Ammon's horn (tissue), 1 donor: ENCODE measurements around the gene CSNK1D.
A peak's percentile ranks its signal among the peaks of the same experiment; 100 is the strongest.

ENCODE experiments used
- DNase-seq: peaks from one replicate; pipeline ENCODE4 v3.0.0-alpha.2; 2016; ENCODE audit warnings: low spot score

Gene CSNK1D

GRCh38 chr17:82295472-82295814, 21.9 kb upstream of the CSNK1D start:
- no peak for DNase-seq

- DNase-seq = no peak
Observed at GRCh38 chr17:82294064-82294773, 20.7 kb upstream of the CSNK1D start.

GRCh38 chr17:82292251-82293154, 19.0 kb upstream of the CSNK1D start:
- peak; percentile 98 for DNase-seq

- DNase-seq = no peak
Observed at GRCh38 chr17:82291582-82292250, 18.2 kb upstream of the CSNK1D start.

DNA sequence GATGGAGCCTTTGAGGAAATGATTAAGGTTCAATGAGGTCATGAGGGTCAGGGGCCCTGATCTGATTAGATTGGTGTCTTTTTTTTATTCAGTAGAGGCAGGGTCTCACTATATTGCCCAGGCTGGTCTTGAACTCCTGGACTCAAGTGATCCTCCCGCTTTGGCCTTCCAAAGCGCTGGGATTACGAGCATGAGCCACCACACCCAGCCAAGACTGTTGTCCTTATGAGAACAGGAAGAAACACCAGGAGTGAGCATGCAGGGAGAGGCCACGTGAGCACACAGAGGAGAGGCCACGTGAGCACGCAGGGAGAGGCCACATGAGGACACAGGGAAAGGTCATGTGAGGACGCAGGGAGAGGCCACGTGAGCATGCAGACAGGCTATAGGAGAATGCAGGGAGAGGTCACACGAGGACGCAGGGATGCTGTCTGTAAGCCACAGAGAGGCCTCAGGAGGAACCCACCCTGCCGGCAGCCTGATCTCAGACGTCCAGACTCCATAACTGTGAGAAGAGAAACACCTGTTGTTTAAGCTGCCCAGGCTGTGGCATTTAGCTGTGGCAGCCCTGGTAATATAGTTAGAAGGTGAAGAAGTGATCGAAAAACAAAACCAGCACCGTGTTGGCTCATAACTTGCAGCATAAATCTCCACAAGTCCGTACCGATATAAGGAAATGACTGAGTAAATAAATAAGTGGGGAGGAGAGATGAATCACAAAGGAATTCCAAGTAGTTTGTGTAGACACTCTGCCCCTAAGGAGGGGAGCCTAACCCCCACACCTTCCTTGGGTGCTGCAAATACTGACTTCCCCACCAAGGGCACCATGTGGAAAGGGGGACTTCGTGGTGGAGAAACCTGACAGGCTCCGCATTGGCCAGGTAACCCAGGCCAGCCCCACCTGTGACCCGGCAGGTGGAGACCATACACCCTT, 14.6 kb upstream of the CSNK1D start:
- DNase-seq = no peak

- no peak for DNase-seq
Observed at GRCh38 chr17:82287013-82287867, 13.7 kb upstream of the CSNK1D start.

DNA sequence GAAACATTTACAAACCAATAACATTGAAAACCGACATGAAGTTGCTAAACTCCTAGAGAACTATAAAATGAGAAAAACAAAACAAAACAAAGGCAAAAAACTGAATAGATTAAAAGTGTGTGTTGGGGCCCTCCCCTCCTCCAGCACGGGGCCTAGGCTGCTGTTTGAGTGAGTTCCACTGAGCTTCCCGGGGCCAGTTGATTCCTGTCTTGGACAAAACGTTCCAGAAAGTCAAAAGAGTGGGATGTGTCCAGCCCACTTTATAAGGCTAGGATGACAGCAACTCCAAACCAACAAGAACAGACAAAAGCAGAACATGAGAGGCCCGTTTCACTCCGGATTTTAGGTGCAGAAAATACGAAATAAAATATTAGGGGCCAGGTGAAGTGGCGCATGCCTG, 11.6 kb upstream of the CSNK1D start:
- no peak for DNase-seq

- no peak for DNase-seq
Observed at GRCh38 chr17:82283208-82283749, 9.8 kb upstream of the CSNK1D start.

- no peak for DNase-seq
Observed at GRCh38 chr17:82282239-82283207, 9.0 kb upstream of the CSNK1D start.

- no peak for DNase-seq
Observed at GRCh38 chr17:82281502-82282238, 8.2 kb upstream of the CSNK1D start.

DNA sequence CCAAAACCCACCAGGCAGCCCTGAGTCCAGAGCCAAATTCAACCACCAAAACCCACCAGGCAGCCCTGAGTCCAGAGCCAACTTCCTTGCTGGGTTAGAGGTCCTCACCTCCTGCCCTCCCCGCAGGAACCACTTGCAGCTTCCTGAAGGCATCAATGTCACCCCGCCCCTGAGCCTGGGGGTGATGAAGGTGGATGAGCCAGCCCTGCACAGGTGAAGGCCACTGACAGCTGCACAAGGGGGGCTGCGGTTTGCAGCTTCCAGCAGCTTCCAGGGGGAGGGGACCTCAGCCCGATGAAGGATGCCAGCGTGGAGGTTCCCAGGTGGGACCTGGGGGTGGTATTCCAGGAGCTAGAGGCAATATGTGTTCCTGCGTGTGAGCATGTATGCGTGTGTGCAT, 7.6 kb upstream of the CSNK1D start:
- DNase-seq = no peak

- DNase-seq = no peak
Observed at GRCh38 chr17:82280537-82280936, 7.0 kb upstream of the CSNK1D start.

DNA sequence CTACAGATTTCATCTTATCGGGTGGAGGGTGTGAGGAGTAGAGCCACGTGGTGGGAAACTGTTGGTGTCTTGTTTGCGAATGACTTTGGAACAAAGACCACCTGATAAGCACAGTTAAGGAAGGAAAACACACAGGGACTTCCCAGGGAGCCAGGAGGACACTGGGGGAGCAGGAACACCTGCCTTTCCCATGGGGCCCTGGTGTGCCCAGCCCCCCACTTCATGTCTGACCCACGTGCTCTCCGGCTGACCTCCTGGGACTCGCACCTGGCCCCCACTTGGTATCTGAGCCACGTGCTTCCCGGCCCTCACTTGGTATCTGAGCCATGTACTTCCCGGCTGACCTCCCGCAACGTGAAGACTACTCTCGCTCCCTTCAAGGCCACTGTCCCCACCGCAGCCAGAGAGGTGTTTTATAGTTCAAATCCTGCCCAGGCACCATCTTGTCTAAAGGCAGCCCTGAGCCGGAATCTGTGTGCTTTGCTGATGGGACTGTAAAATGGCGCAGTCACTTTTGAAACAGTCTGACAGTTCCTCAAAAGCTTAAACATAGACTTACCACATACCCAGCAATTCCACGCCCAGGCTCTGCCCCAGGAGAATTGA, 5.4 kb upstream of the CSNK1D start:
- DNase-seq = no peak

DNA sequence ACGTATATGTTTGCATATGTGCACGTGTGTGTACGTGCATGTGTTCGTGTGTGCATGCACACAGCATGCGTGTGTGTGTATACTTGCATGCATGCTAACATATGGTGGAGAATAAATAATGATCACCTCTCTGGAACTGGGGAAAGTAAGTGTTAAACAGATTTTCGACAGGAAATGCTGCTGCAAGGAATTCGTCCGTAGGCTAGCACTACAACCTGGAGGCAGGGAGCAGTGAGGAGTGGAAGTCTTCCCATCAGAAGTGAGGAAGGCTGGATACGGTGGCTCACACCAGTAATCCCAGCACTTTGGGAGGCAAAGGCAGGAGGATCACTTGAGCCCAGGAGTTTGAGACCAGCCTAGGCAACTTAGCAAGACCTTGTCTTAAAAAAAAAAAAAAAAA, 4.8 kb upstream of the CSNK1D start:
- DNase-seq = no peak

DNA sequence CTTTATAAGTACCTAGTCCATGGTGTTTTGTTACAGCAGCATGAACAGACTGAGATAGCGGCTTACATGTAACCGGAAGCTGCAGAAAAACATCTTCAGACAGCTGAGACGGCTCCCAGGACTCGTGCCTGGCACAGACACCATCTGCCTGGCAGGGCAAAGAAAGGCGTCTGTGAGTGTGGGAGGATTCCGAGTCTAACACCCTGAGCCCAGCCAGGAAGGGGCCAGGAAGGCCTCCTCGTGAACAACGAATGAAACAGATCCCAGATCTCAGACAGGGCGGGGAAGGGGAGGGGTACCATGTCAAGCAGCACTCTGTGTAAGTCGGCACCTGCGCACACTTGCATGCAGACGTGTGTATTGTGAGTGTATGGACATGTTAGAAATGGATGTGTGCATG, 4.4 kb upstream of the CSNK1D start:
- no peak for DNase-seq

DNA sequence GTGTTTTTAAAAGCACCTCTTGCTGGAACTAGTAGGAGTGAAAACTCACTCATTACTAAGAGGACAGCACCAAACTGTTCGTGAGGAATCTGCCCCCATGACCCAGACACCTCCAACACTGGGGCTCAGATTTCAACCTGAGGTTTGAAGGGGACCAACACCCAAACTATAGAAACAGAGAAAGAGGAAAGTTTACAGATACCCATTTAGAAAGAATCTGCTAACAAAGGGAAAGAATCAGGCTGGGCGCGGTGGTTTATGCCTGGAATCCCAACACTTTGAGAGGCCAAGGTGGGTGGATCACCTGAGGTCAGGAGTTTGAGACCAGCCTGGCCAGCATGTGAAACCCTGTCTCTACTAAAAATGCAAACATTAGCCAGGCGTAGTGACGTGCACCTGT, 3.4 kb upstream of the CSNK1D start:
- DNase-seq = no peak

- no peak for DNase-seq
Observed at GRCh38 chr17:82275326-82275725, 1.8 kb upstream of the CSNK1D start.
